Jurkat, Clone E6-1 (cell line): ENCODE data around the gene BOC. TPM values are rescaled to one million over a fixed set of nuclear protein-coding genes. Genes with fewer than 3 reads are reported as not detected.
"Not testable (repeated sequence)": the region's sequence is repeated elsewhere in the genome, so short reads cannot be mapped to it uniquely, and the experiment has no call there.

Experiments
- DNase-seq: peaks from one replicate; pipeline ENCODE4 v3.0.0-alpha.2; 2011; ENCODE audit warnings: low read depth, low spot score
- H3K4me3 ChIP-seq: 2 replicates; pipeline ENCODE4 v1.5.1; 2011; ENCODE audit warnings: mild to moderate bottlenecking, low read length, control low read depth, moderate library complexity
- polyA plus RNA-seq: library from polyadenylated mRNA; unstranded; fragments of >200 nt; gene quantifications from one replicate; pipeline ENCODE4 v1.2.1, GENCODE V29; 2012; ENCODE audit warnings: missing spikeins; ENCODE audit not compliant: insufficient read length, insufficient read depth

BOC gene, protein sequence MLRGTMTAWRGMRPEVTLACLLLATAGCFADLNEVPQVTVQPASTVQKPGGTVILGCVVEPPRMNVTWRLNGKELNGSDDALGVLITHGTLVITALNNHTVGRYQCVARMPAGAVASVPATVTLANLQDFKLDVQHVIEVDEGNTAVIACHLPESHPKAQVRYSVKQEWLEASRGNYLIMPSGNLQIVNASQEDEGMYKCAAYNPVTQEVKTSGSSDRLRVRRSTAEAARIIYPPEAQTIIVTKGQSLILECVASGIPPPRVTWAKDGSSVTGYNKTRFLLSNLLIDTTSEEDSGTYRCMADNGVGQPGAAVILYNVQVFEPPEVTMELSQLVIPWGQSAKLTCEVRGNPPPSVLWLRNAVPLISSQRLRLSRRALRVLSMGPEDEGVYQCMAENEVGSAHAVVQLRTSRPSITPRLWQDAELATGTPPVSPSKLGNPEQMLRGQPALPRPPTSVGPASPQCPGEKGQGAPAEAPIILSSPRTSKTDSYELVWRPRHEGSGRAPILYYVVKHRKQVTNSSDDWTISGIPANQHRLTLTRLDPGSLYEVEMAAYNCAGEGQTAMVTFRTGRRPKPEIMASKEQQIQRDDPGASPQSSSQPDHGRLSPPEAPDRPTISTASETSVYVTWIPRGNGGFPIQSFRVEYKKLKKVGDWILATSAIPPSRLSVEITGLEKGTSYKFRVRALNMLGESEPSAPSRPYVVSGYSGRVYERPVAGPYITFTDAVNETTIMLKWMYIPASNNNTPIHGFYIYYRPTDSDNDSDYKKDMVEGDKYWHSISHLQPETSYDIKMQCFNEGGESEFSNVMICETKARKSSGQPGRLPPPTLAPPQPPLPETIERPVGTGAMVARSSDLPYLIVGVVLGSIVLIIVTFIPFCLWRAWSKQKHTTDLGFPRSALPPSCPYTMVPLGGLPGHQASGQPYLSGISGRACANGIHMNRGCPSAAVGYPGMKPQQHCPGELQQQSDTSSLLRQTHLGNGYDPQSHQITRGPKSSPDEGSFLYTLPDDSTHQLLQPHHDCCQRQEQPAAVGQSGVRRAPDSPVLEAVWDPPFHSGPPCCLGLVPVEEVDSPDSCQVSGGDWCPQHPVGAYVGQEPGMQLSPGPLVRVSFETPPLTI
- polyA plus RNA-seq, result not detected

- no peak for DNase-seq
- peak within 1 kb of the TSS; percentile 15 for H3K4me3 ChIP-seq
Measured at GRCh38 chr3:113211330-113212149, at the start of gene BOC. BOC (plus strand) TSS chr3:113211557; CDS start chr3:113249803, 38,246 bp downstream.

GRCh38 chr3:113161661-113162060, 49.7 kb upstream of the BOC start:
- no peak overlapping the region for H3K4me3 ChIP-seq
- DNase-seq, result no peak

GRCh38 chr3:113163152-113163551, 48.2 kb upstream of the BOC start:
- H3K4me3 ChIP-seq, result no peak overlapping the region
- no peak for DNase-seq

GRCh38 chr3:113165841-113166240, 45.5 kb upstream of the BOC start:
- DNase-seq, result no peak
- no peak overlapping the region for H3K4me3 ChIP-seq

DNA sequence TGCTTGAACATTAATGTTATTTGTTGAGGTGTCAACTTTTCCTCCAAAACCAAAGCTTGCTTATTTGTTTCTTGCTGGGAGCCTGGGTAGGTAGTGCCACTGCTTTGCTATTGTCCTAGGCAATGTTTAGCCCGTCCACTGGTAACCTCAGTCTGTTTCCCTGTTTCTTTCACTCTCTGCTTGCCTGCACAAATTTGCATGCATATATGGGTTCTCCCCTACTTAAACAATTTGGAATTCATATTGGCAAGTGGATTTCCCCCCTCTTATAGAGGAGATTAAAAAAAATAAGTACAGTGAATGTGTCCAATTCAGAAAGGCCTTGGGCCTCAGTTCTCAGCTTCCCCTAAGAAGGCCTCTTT, 45.0 kb upstream of the BOC start:
- DNase-seq, result no peak
- H3K4me3 ChIP-seq, result no peak overlapping the region

DNA sequence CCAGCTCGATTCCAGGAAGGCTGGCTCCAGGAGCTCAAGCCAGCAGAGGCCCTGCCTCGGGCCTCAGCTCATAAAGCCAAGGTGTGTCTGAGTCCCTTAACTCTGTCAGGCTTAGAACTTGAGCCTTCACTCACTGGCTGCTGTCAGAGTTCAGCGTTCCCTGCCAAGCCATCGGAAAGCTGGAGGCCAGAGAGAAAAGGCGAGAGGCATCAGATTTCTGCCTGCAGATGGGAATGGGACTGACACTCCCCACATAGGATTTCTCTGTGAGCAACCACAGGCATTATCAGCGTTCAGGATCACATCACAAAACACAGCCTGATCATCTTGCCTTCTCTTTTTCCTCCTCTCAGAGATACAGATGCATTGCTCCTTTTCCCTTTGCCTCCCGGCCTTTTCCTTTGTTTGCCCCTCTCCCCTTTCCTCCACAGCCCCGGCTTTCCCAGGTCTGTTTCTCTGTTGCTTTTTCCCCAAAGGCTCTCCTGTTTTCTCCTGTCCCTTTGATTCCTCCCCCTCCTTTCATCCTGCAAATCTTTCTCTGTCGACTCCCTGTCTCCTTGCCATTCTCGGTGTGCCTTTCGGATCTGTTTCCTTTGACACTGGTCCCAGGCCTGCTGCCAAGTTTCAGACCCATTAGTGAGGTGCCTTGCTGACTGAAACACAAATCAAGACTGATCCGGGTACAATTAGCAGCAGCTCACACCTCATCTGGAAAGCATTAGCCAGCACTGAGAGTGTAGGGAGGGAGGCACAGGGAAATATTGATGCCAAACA, 44.5 kb upstream of the BOC start:
- no peak overlapping the region for H3K4me3 ChIP-seq
- DNase-seq, result no peak

GRCh38 chr3:113167825-113168801, 43.2 kb upstream of the BOC start:
- DNase-seq, result no peak
- no peak overlapping the region for H3K4me3 ChIP-seq

- H3K4me3 ChIP-seq, result no peak overlapping the region
Measured at GRCh38 chr3:113169891-113170452, 41.4 kb upstream of the BOC start.

GRCh38 chr3:113170771-113171170, 40.6 kb upstream of the BOC start:
- no peak for DNase-seq
- H3K4me3 ChIP-seq, result no peak overlapping the region

More at GRCh38 chr3:113169891-113170452, 41.4 kb upstream of the BOC start:
- no peak for DNase-seq

GRCh38 chr3:113171675-113172300, 39.6 kb upstream of the BOC start:
- DNase-seq, H3K4me3 ChIP-seq: not testable (repeated sequence)

GRCh38 chr3:113173102-113173501, 38.3 kb upstream of the BOC start:
- no peak for DNase-seq
- no peak overlapping the region for H3K4me3 ChIP-seq

DNA sequence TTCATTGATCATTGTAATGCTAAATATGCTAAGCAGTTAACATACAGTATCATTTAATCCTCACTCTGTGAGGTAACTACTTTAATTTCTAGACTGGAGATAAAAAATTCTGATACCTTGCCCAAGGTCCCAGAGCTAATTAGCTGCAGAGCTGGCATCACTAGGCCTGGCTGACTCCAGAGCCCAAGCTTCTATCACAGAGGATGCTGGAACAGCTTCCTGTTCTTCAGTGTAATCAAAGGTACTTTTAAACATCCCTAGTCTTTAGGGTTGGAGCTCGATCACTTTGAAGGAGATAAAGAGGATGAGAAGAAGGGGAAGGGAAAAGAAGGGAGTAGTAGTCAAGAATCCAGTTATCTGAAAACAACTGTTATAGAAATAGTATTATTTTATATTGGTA, 37.1 kb upstream of the BOC start:
- no peak overlapping the region for H3K4me3 ChIP-seq
- DNase-seq, result no peak

- no peak overlapping the region for H3K4me3 ChIP-seq
- no peak for DNase-seq
Measured at GRCh38 chr3:113174801-113175485, 36.4 kb upstream of the BOC start.

- no peak for DNase-seq
- H3K4me3 ChIP-seq, result no peak overlapping the region
Measured at GRCh38 chr3:113177526-113177925, 33.8 kb upstream of the BOC start.

DNA sequence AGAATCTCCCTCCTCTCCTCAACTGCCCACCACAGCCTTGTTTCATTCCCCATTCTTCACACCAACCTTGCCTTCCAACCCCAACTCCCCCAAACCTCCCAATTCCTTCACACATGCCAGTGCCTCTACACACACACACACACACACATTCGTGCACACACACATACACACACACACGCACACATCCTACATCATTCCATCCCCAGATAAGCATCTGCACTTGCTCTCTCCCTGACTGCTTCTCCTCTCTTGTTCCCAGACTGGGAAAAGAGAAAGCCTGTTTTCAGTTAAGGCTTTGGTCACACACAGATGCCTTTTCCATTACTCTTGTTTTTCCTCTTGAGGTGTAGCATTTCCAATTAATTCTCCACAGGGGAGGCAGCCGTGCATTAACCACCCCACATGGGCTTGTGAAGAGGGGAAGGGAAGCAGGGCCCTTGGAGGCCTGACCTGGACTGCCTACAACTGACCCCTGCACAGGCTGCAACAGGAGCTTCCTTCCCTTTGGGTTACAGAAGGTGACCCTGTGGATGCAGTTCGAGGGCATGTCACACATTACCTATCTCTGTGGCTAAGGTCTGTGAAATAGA, 32.0 kb upstream of the BOC start:
- DNase-seq, result no peak
- H3K4me3 ChIP-seq, result no peak overlapping the region
